CD14-positive monocyte (primary cell): ENCODE measurements around the gene PDCD2L. TPM values are rescaled to one million over a fixed set of nuclear protein-coding genes. Genes with fewer than 3 reads are reported as not detected.

Experiments
- DNase-seq, 3 donors: peaks; one replicate each; pipeline ENCODE4 v3.0.0-alpha.2; 2011 to 2022
- H2AFZ ChIP-seq: 2 replicates; pipeline ENCODE4 v1.6.0; 2012; ENCODE audit warnings: mild to moderate bottlenecking, low read depth, low read length, inconsistent platforms; ENCODE audit not compliant: insufficient read depth, poor library complexity, severe bottlenecking
- H3K27ac ChIP-seq, 2 donors: 1 replicate in 1 of 2; 2 replicates in 1 of 2; pipeline ENCODE4 v1.5.1; 2012 to 2013; ENCODE audit warnings: low read length in 2 of 2, control low read depth in 1 of 2, inconsistent platforms in 1 of 2, low read depth in 1 of 2, mild to moderate bottlenecking in 1 of 2
- H3K27me3 ChIP-seq, 2 donors: one replicate each; pipeline versions ENCODE4 v1.6.0 to v1.6.1; 2011 to 2013; ENCODE audit warnings: low read length in 2 of 2; ENCODE audit not compliant: control insufficient read depth in 2 of 2, insufficient read depth in 2 of 2
- H3K36me3 ChIP-seq, 2 donors: replicated peaks in 1 of 2; 1 replicate in 1 of 2; 2 replicates in 1 of 2; pipeline versions ENCODE4 v1.5.1 to v1.6.1; 2012 to 2013; ENCODE audit warnings: low read length in 2 of 2, control low read depth in 1 of 2, inconsistent platforms in 1 of 2, mild to moderate bottlenecking in 1 of 2; ENCODE audit not compliant: insufficient read depth in 2 of 2, control insufficient read depth in 1 of 2
- H3K4me1 ChIP-seq, 2 donors: 1 replicate in 1 of 2; 2 replicates in 1 of 2; pipeline versions ENCODE4 v1.5.1 to v1.6.1; 2012 to 2013; ENCODE audit warnings: low read length in 2 of 2, control low read depth in 1 of 2, inconsistent platforms in 1 of 2, mild to moderate bottlenecking in 1 of 2, moderate library complexity in 1 of 2; ENCODE audit not compliant: insufficient read depth in 2 of 2, control insufficient read depth in 1 of 2
- H3K4me2 ChIP-seq: replicated peaks from 2 replicates; pipeline ENCODE3; 2012; ENCODE audit warnings: low read length, moderate library complexity, mild to moderate bottlenecking; ENCODE audit not compliant: poor library complexity, severe bottlenecking; ENCODE audit errors: extremely low read depth
- H3K4me3 ChIP-seq, 3 experiments: fragments of 200-600 bp in 1 of 3; sonication (generic) in 1 of 3; replicated peaks in 1 of 3; 1 replicate in 2 of 3; 2 replicates in 1 of 3; pipeline ENCODE4 v1.5.1; 2011 to 2013; ENCODE audit warnings: low read length in 3 of 3, mild to moderate bottlenecking in 3 of 3, control low read depth in 2 of 3, low read depth in 2 of 3, inconsistent platforms in 1 of 3, moderate library complexity in 1 of 3
- H3K79me2 ChIP-seq: 2 replicates; pipeline ENCODE4 v1.6.0; 2012; ENCODE audit warnings: mild to moderate bottlenecking, control low read depth, inconsistent platforms, low read length, moderate library complexity; ENCODE audit not compliant: insufficient read depth
- H3K9ac ChIP-seq: 2 replicates; pipeline ENCODE4 v1.6.0; 2017; ENCODE audit warnings: low read length, mild to moderate bottlenecking; ENCODE audit not compliant: insufficient read depth, poor library complexity, severe bottlenecking
- H3K9me3 ChIP-seq, 2 donors: replicated peaks in 1 of 2; 1 replicate in 1 of 2; 2 replicates in 1 of 2; pipeline versions ENCODE4 v1.5.1 to v1.6.1; 2012 to 2013; ENCODE audit warnings: low read length in 2 of 2, control low read depth in 1 of 2; ENCODE audit not compliant: control insufficient read depth in 1 of 2, insufficient read depth in 1 of 2
- H4K20me1 ChIP-seq: 2 replicates; pipeline ENCODE4 v1.6.0; 2012; ENCODE audit warnings: mild to moderate bottlenecking, low read length, control low read depth, moderate library complexity; ENCODE audit not compliant: insufficient read depth
- H3K27ac Mint-ChIP-seq, 7 donors: one replicate each; pipeline ENCODE4 v1.8.0; 2020; ENCODE audit warnings: mild to moderate bottlenecking in 7 of 7, mixed read lengths in 7 of 7, moderate library complexity in 6 of 7, inconsistent platforms in 2 of 7
- H3K27me3 Mint-ChIP-seq, 3 donors: one replicate each; pipeline ENCODE4 v1.8.0; 2021 to 2022; ENCODE audit warnings: low read depth in 3 of 3, mild to moderate bottlenecking in 3 of 3, mixed read lengths in 3 of 3, moderate library complexity in 3 of 3, inconsistent platforms in 1 of 3
- H3K36me3 Mint-ChIP-seq, 2 donors: one replicate each; pipeline ENCODE4 v1.8.0; 2020; ENCODE audit warnings: mixed read lengths in 2 of 2, inconsistent platforms in 1 of 2, mild to moderate bottlenecking in 1 of 2
- H3K4me1 Mint-ChIP-seq: one replicate; pipeline ENCODE4 v1.8.0; 2020; ENCODE audit warnings: mild to moderate bottlenecking, mixed read lengths
- H3K4me3 Mint-ChIP-seq, 2 donors: one replicate each; pipeline ENCODE4 v1.8.0; 2020; ENCODE audit warnings: mild to moderate bottlenecking in 2 of 2, mixed read lengths in 2 of 2, moderate library complexity in 1 of 2
- H3K9me3 Mint-ChIP-seq, 7 donors: one replicate each; pipeline ENCODE4 v1.8.0; 2020 to 2022; ENCODE audit warnings: mixed read lengths in 7 of 7, mild to moderate bottlenecking in 6 of 7, moderate library complexity in 6 of 7, inconsistent platforms in 2 of 7
- WGBS: methylation state at CpG from one replicate; pipeline ENCODE4 v1.1.5; 2013; ENCODE audit warnings: missing lambda C conversion rate; ENCODE audit not compliant: insufficient coverage; 5-methylcytosine and 5-hydroxymethylcytosine counted together
- intact Hi-C, 2 donors: fragments of 100-400 bp; cut with micrococcal nuclease; formaldehyde crosslinking; loops; one replicate each; pipeline versions ENCODE4 v1.15.0 to v1.15.1; 2023
- polyA plus RNA-seq, 3 donors: library from polyadenylated mRNA; depleted of rRNA in 1 of 3; unstranded in 2 of 3; stranded (reverse) in 1 of 3; fragments of 300-500 nt in 2 of 3; fragments of >200 nt in 1 of 3; fragmentation: Illumina TruSeq in 2 of 3; gene quantifications; 1 replicate in 2 of 3; 2 replicates in 1 of 3; pipeline ENCODE4 v1.2.3, GENCODE V29; 2012 to 2021
- TF ChIP-seq, protein P1 (sequence below): fragments of 200-600 bp; IDR thresholded peaks from one replicate; pipeline ENCODE4 v1.8.0; 2022; ENCODE audit warnings: antibody characterized with exemption, mild to moderate bottlenecking

PDCD2L gene
- polyA plus RNA-seq, 3 donors, result 3.1 to 5.0 (median 4.9) TPM

- WGBS, result 98% methylated on average over 4 of the region's 5 CpGs
- no peaks in the 10 kb centered on the region for H3K9me3 Mint-ChIP-seq
- H3K4me1 ChIP-seq, result no peaks in the 10 kb centered on the region
- intact Hi-C loops, result no loop called here
- no peak overlapping the region for H3K9ac ChIP-seq
- no peak overlapping the region for H3K4me2 ChIP-seq
- H2AFZ ChIP-seq, result no peak overlapping the region
- no peak overlapping the region for H3K4me3 Mint-ChIP-seq
- H3K9me3 ChIP-seq, result no peaks in the 10 kb centered on the region
- peaks cover 2% of the 10 kb centered on the region for H3K79me2 ChIP-seq
- TF ChIP-seq, protein P1, sequence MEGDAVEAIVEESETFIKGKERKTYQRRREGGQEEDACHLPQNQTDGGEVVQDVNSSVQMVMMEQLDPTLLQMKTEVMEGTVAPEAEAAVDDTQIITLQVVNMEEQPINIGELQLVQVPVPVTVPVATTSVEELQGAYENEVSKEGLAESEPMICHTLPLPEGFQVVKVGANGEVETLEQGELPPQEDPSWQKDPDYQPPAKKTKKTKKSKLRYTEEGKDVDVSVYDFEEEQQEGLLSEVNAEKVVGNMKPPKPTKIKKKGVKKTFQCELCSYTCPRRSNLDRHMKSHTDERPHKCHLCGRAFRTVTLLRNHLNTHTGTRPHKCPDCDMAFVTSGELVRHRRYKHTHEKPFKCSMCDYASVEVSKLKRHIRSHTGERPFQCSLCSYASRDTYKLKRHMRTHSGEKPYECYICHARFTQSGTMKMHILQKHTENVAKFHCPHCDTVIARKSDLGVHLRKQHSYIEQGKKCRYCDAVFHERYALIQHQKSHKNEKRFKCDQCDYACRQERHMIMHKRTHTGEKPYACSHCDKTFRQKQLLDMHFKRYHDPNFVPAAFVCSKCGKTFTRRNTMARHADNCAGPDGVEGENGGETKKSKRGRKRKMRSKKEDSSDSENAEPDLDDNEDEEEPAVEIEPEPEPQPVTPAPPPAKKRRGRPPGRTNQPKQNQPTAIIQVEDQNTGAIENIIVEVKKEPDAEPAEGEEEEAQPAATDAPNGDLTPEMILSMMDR, result no peak
- no peak overlapping the region for H3K4me3 ChIP-seq
- no peaks in the 10 kb centered on the region for H4K20me1 ChIP-seq
- peaks cover 76 to 97% of the 10 kb centered on the region in 2 donors for H3K36me3 Mint-ChIP-seq
- H3K27me3 ChIP-seq, result no peaks in the 10 kb centered on the region
- H3K4me1 Mint-ChIP-seq, result no peaks in the 10 kb centered on the region
- no peak for DNase-seq
- no peak overlapping the region for H3K27ac Mint-ChIP-seq
- no peaks in the 10 kb centered on the region for H3K27me3 Mint-ChIP-seq
- H3K27ac ChIP-seq, result peak overlapping the region in 1 of 2 donors; percentile 20
- H3K36me3 ChIP-seq, result peaks cover 80 to 94% of the 10 kb centered on the region in 2 donors
These were observed 23.5 kb upstream of the PDCD2L start for GRCh38 chr19:34380639-34381241.

GRCh38 chr19:34381399-34382251 is 22.6 kb upstream of the PDCD2L start:
- DNase-seq, result no peak
- peaks cover 78 to 94% of the 10 kb centered on the region in 2 donors for H3K36me3 ChIP-seq
- TF ChIP-seq, protein P1, result no peak
- 98% methylated on average over 12 of the region's 14 CpGs for whole genome bisulfite sequencing
- no peaks in the 10 kb centered on the region for H3K9me3 ChIP-seq
- no peak overlapping the region for H3K9ac ChIP-seq
- Mint-ChIP-seq H3K4me3 (no peak overlapping the region), H3K36me3 (peaks cover 83 to 98% of the 10 kb centered on the region in 2 donors), H3K27ac (peak overlapping the region in 2 of 7 donors; percentile 26 to 42), H3K9me3 (no peaks in the 10 kb centered on the region), H3K4me1 (no peaks in the 10 kb centered on the region), H3K27me3 (no peaks in the 10 kb centered on the region)
- no peak overlapping the region for H3K4me2 ChIP-seq
- no peaks in the 10 kb centered on the region for H4K20me1 ChIP-seq
- H3K4me1 ChIP-seq, result no peaks in the 10 kb centered on the region
- H3K27ac ChIP-seq, result no peak overlapping the region
- H2AFZ ChIP-seq, result no peak overlapping the region
- H3K27me3 ChIP-seq, result no peaks in the 10 kb centered on the region
- H3K4me3 ChIP-seq, result no peak overlapping the region
- H3K79me2 ChIP-seq, result no peaks in the 10 kb centered on the region
- intact Hi-C loops, result no loop called here
